Skeletal muscle satellite cell (primary cell): ENCODE data around the gene PNO1.

Experiments used
- H3K27me3 ChIP-seq: 2 replicates; pipeline ENCODE4 v1.7.0; 2013; ENCODE audit warnings: low read length; ENCODE audit not compliant: control insufficient read depth, insufficient read depth
- H3K36me3 ChIP-seq: 2 replicates; pipeline ENCODE4 v1.7.0; 2013; ENCODE audit warnings: mild to moderate bottlenecking, control low read depth, low read length; ENCODE audit not compliant: insufficient read depth
- H3K4me1 ChIP-seq: 2 replicates; pipeline ENCODE4 v1.7.0; 2013; ENCODE audit warnings: low read length; ENCODE audit not compliant: control insufficient read depth, insufficient read depth
- H3K4me2 ChIP-seq: 2 replicates; pipeline ENCODE4 v1.7.0; 2013; ENCODE audit warnings: mild to moderate bottlenecking, low read length
- H3K4me3 ChIP-seq: 2 replicates; pipeline ENCODE4 v1.7.0; 2013; ENCODE audit warnings: low read length
- H3K9ac ChIP-seq: 2 replicates; pipeline ENCODE4 v1.7.0; 2013; ENCODE audit warnings: mild to moderate bottlenecking, low read depth, low read length, moderate library complexity
- H3K9me3 ChIP-seq: replicated peaks from 2 replicates; pipeline ENCODE4 v1.7.0; 2013; ENCODE audit warnings: mild to moderate bottlenecking, control low read depth, low read length

Gene PNO1

DNA sequence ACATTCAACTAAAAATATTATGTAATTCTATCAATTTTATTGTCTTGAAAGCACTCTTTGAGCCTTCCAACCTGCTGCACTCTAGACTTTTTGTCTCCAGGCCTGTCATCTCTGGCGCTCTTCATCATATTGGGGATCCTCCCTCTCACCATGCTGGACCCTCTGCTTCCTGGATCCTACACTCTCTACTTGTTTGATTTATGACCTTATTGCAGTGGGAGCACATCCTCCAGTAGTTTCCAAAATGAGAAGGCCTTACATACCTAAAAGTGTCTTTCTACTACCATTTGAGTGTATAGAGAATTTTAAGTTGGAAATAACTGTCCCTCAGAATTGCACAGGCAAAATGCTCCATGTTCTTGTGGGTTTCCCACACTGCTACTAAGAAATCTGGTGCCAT, 25.2 kb downstream of the PNO1 start:
- Histone ChIP-seq H3K9me3 (no peaks in the 10 kb centered on the region), H3K4me1 (no peaks in the 10 kb centered on the region), H3K9ac (no peak overlapping the region), H3K36me3 (peaks cover 48% of the 10 kb centered on the region), H3K4me2 (no peak overlapping the region), H3K27me3 (no peaks in the 10 kb centered on the region), H3K4me3 (no peak overlapping the region)

DNA sequence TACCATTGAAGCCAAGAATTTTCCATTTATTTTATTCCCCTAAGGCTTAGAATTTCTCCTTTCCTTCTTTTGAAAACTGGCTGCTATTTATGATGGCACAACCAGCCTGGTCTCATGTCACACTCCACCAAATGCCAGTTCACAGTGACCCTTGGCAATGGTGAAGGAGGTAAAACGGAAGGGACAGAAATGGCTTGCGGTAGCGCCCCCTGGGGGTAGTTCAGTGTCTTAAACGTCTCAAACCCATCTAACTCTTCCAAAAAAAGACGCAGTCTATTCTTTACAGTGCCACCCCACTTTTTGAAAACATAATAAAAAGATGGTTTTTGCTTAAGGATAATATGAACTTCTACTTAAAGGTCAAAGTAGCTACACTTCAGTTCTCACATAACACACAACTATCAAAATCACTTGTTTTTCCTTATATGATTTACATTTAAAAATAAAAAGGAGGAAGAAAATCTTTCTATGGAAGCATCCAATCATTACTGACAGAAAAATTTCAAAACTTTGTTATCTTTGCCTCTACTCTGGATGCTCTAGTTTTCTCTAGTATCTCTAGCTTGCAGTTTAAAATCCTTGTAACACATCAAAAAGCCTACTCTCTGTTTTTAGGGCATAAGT, 28.0 kb downstream of the PNO1 start:
- Histone ChIP-seq H3K36me3 (peaks cover 32% of the 10 kb centered on the region), H3K4me3 (no peak overlapping the region), H3K9ac (no peak overlapping the region), H3K4me2 (no peak overlapping the region), H3K4me1 (peaks cover 4% of the 10 kb centered on the region), H3K27me3 (no peaks in the 10 kb centered on the region), H3K9me3 (no peaks in the 10 kb centered on the region)

DNA sequence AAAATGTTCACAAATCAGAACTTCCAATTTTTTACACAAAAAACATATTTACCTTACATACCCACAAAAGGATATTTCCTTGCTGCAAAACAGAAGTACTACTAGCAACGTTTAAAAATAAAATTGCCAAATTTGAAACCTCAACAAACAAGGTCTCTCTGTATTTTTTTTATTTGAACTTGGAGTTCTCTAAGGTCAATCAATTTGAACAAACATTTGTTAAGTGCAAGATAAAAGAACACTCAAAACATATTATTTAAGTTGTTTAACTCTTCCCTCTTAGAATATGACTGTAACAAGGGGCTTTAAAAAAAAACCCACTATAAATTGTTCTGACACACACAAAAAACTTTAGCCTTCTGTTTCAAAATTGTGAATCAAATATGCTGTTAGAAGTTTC, 29.6 kb downstream of the PNO1 start:
- Histone ChIP-seq H3K9me3 (no peaks in the 10 kb centered on the region), H3K27me3 (no peaks in the 10 kb centered on the region), H3K36me3 (peaks cover 27% of the 10 kb centered on the region), H3K4me1 (peaks cover 13% of the 10 kb centered on the region), H3K4me3 (no peak overlapping the region), H3K4me2 (no peak overlapping the region), H3K9ac (no peak overlapping the region)

DNA sequence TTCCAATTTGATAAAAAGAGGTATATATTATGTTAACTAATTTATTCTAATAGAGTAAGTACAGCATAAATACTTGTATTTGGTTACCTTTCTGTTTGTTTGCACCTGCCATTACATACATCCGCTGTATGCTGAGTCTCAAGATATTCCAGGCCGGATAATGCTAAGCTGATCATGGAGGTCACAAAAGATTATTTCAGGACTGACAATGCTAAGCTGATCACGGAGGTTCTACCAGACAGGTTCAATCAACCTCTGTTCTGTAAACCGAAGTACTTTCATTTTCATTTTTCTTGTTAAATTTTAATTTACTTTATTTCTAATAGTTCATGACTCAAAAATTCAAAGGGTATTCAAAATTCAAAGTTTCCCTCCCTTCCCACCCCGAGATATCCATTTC, 31.1 kb downstream of the PNO1 start:
- peaks cover 26% of the 10 kb centered on the region for H3K4me1 ChIP-seq
- H3K9me3 ChIP-seq = no peaks in the 10 kb centered on the region
- no peak overlapping the region for H3K4me2 ChIP-seq
- H3K36me3 ChIP-seq = peaks cover 20% of the 10 kb centered on the region
- H3K4me3 ChIP-seq = no peak overlapping the region
- no peak overlapping the region for H3K9ac ChIP-seq
- H3K27me3 ChIP-seq = no peaks in the 10 kb centered on the region

DNA sequence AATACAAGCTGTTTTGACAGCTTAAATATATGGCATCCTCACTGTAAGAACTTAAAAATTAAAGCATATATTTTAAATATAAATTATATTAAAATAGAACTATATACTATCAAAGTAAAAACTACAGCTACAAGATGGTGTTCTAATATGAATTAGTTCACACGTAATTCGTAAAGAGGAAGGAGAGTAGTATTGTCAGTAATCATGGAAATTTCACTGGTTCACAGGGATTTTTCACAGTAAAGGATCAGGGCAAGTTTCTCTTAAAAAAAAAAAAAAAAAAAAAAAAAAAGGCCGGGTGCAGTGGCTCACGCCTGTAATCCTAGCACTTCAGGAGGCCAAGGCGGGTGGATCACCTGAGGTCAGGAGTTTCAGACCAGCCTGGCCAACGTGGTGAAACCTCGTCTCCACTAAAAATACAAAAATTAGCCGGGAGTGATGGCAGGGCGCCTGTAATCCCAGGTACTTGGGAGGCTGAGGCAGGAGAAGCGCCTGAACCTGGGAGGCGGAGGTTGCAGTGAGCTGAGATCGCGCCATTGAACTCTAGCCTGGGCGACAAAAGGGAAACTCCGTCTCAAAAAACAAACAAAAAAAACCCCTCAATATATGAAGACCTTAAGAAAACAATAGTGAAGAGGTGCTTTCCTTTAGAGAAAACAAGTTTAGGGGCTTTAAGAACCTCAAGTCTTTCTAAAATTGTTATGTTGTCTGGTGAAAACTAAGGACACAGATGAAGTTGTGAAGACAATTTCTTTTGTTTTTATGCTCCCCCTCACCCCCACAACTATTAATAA, 32.5 kb downstream of the PNO1 start:
- H3K9me3 ChIP-seq = no peaks in the 10 kb centered on the region
- no peak overlapping the region for H3K4me3 ChIP-seq
- no peak overlapping the region for H3K9ac ChIP-seq
- H3K27me3 ChIP-seq = no peaks in the 10 kb centered on the region
- H3K4me1 ChIP-seq = peaks cover 39% of the 10 kb centered on the region
- H3K4me2 ChIP-seq = no peak overlapping the region
- peaks cover 15% of the 10 kb centered on the region for H3K36me3 ChIP-seq

DNA sequence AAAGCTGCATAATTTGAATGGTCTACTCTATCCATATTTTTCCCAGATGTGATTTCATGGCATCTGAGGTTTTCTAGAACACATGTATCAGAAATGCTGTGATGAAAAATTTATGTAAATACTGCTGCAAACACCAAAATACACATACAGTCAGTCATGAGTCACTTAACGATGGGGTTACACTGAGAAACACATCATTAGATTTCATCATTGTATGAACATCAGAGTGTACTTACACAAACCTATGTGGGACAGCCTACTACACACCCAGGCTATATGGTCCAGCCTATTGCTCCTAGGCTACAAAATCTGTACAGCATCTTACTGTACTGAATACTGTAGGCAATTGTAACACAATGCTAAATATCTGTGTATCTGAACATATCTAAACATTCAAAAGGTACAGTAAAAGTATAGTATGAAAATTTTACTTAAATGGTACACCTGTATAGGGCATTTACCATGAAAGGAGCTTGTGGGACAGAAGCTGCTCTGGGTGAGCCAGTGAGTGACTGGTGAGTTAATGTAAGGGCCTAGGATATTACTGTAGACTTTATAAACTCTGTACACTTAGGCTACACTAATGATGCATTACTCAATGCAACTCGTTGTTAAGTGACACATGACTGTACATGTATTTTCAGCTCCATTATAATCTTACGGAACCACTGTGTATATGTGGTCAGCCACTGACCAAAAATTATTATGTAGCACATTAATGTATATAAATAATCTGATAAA, 33.5 kb downstream of the PNO1 start:
- H3K9me3 ChIP-seq = no peaks in the 10 kb centered on the region
- no peak overlapping the region for H3K4me3 ChIP-seq
- H3K27me3 ChIP-seq = no peaks in the 10 kb centered on the region
- H3K36me3 ChIP-seq = peaks cover 7% of the 10 kb centered on the region
- H3K4me2 ChIP-seq = peak overlapping the region; percentile 13
- H3K4me1 ChIP-seq = peaks cover 49% of the 10 kb centered on the region
- H3K9ac ChIP-seq = no peak overlapping the region

DNA sequence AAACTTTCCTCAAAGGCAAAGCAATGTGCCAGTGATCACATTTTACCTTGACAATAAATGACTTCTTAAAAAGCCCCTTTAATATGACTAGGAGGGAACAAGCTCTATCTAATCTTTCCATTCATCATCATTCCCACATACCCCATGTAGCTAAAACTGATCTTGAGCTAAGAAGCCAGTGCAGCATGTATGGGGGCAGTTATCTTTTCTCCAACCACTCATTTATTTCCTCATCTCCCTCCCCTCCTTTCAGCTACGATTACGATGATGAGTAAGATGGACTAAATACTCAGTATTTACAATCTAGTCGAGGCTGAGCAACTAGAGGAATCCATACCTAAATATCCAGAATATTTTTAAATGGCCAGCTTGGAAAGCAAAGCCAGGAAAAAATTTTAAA, 35.5 kb downstream of the PNO1 start:
- H3K9ac ChIP-seq = no peak overlapping the region
- H3K27me3 ChIP-seq = no peaks in the 10 kb centered on the region
- peak overlapping the region; percentile 28 for H3K4me3 ChIP-seq
- H3K36me3 ChIP-seq = no peaks in the 10 kb centered on the region
- H3K9me3 ChIP-seq = no peaks in the 10 kb centered on the region
- H3K4me1 ChIP-seq = peaks cover 54% of the 10 kb centered on the region
- peak overlapping the region; percentile 67 for H3K4me2 ChIP-seq

DNA sequence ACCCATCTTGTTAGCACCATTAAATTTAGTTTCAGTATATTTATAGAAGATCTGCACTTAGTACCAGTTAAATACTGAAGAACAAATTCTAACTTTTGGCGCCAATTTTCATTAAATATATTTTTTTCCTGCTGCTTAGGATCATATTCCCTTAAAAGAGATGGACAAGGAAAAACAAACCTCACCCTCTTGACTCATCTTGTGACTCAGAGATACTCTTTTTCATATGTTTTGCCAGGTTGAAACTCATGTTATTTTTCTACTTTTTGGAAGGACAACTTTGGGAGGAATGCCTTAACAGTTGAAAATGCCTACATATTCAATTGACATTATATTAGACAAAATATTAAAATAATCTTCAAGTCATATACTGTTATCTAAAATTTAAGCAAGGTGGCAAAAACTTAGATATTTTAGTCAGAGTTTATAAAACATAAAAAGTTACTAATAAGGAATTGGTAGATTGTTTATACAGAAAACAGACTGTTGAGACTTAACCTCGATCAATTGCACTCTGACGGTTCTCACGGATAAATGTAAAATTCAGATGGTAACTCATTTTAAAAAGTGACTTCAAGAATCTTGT, 36.2 kb downstream of the PNO1 start:
- peaks cover 54% of the 10 kb centered on the region for H3K4me1 ChIP-seq
- H3K4me3 ChIP-seq = peak overlapping the region; percentile 28
- H3K36me3 ChIP-seq = no peaks in the 10 kb centered on the region
- no peaks in the 10 kb centered on the region for H3K27me3 ChIP-seq
- no peak overlapping the region for H3K9ac ChIP-seq
- H3K4me2 ChIP-seq = peak overlapping the region; percentile 67
- H3K9me3 ChIP-seq = no peaks in the 10 kb centered on the region

DNA sequence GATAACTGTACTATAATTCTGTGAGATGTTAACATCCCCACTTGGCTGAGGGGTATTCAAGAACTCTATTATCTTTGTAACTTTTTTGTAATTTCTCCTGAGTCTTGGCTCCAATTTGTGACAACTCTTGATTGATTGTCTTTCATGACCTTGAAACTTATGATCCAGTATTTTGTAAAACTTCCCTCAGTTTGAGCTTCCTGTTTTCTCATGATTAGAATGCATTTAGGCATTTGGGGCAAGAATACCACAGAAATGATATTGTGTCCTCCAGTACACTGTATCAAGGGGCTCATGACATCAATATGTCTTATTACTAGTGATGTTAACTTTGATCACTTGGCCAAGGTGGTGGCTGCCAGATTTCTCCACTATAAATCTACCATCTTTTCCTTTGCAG, 37.4 kb downstream of the PNO1 start:
- Histone ChIP-seq H3K4me3 (no peak overlapping the region), H3K27me3 (no peaks in the 10 kb centered on the region), H3K9me3 (no peaks in the 10 kb centered on the region), H3K36me3 (no peaks in the 10 kb centered on the region), H3K4me2 (peak overlapping the region; percentile 33), H3K9ac (no peak overlapping the region), H3K4me1 (peaks cover 54% of the 10 kb centered on the region)

DNA sequence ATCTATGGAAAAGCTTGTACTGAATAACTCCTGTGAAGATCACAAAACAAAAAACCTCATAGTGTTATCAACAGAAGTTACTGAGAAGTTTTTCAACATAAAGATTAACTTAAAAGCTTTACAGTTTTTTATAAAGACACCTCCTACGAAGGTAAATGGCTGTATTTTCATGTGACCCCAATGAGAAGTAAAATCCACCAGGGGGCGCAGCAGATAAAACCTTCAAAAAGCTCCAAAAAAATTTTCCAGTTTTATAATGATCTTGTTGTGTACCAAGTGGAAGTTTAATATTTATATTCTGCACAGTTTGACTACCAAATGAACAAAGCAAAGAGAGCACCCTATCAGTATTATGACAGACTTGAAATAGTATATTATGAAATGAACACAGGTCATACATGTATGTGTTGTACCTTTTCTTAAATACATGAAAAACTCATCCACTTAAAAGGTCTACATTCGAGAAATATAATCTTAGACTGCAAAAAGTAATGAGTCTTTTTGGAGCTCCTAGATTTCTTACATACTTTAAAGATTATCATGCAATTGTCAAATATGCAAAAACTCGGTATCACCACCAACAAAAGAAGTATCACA, 38.5 kb downstream of the PNO1 start:
- Histone ChIP-seq H3K4me2 (no peak overlapping the region), H3K27me3 (no peaks in the 10 kb centered on the region), H3K9ac (no peak overlapping the region), H3K9me3 (no peaks in the 10 kb centered on the region), H3K4me3 (no peak overlapping the region), H3K4me1 (peaks cover 46% of the 10 kb centered on the region), H3K36me3 (no peaks in the 10 kb centered on the region)

DNA sequence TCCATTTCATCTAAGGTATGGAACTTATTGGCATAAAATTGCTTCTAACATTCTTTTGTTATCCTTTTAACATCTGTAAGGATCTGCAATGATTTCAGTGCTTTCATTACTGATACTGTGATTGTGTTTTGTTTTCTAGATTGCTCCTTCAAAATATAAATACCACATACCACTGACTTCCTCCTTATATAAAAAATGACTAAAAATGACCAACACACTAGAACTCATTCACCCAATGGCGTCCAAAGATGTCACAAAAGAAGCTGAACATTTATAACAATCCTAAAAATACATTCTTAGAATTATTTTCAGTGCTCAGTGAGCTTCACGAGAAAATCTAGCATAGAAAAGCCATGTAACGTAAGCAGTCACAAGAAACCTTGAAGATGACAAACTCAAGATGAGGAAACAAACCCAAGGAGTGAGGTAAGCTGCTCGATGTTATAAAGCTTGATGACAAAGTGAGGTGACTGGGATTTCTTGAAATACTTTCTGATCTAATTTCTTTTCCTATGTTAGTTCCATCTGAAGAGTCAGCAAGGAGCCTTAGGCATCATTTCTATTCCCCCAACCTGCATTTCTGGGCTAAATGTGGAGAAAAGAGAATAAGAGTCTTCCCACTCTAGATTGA, 42.6 kb downstream of the PNO1 start:
- no peaks in the 10 kb centered on the region for H3K36me3 ChIP-seq
- H3K27me3 ChIP-seq = no peaks in the 10 kb centered on the region
- no peak overlapping the region for H3K4me3 ChIP-seq
- H3K4me2 ChIP-seq = no peak overlapping the region
- H3K9ac ChIP-seq = no peak overlapping the region
- peaks cover 14% of the 10 kb centered on the region for H3K4me1 ChIP-seq
- H3K9me3 ChIP-seq = no peaks in the 10 kb centered on the region
